Testis (tissue), 3 donors: ENCODE measurements around the gene GMDS. TPM values are rescaled to one million over a fixed set of nuclear protein-coding genes. Genes with fewer than 3 reads are reported as not detected.

Source experiments
- DNase-seq: peaks from one replicate; pipeline ENCODE4 v3.0.0-alpha.2; 2019
- H3K27ac ChIP-seq, 2 donors: fragments of 200-600 bp; sonication (generic); one replicate each; pipeline ENCODE4 v1.5.1; 2019
- H3K27me3 ChIP-seq: fragments of 200-600 bp; sonication (generic); one replicate; pipeline ENCODE4 v1.5.1; 2019
- H3K36me3 ChIP-seq: fragments of 200-600 bp; sonication (generic); one replicate; pipeline ENCODE4 v1.5.1; 2017; ENCODE audit warnings: low read depth; ENCODE audit errors: missing control alignments
- H3K4me1 ChIP-seq: fragments of 200-600 bp; sonication (generic); one replicate; pipeline ENCODE4 v1.5.1; 2019
- H3K4me3 ChIP-seq, 2 donors: fragments of 200-600 bp; sonication (generic); one replicate each; pipeline ENCODE4 v1.5.1; 2017 to 2019
- H3K9me3 ChIP-seq: fragments of 200-600 bp; sonication (generic); one replicate; pipeline ENCODE4 v1.5.1; 2017
- POLR2A ChIP-seq: fragments of 450-650 bp; IDR thresholded peaks from one replicate; pipeline ENCODE4 v1.6.1; 2017; ENCODE audit warnings: antibody characterized with exemption, mild to moderate bottlenecking, moderate library complexity
- WGBS, 2 donors: methylation state at CpG; one replicate each; pipeline ENCODE4 v1.1.5; 2018; 5-methylcytosine and 5-hydroxymethylcytosine counted together
- intact Hi-C: fragments of 100-400 bp; cut with DNase I; formaldehyde crosslinking; loops from one replicate; pipeline ENCODE4 v1.15.1; 2023; ENCODE audit warnings: low total_unique reads
- polyA plus RNA-seq: library from polyadenylated mRNA; stranded (reverse); fragments of 350-450 nt; fragmentation: Illumina TruSeq; extraction: RNeasy Lipid Tissue Mini Kit (QIAGEN cat#74804); gene quantifications from one replicate; pipeline ENCODE4 v1.2.3, GENCODE V29; 2014; ENCODE audit warnings: low read depth, low replicate concordance; ENCODE audit not compliant: insufficient read depth
- total RNA-seq, 2 donors: library from RNA; depleted of rRNA; stranded (reverse); fragments of >200 nt; gene quantifications; one replicate each; pipeline ENCODE4 v1.2.3, GENCODE V29; 2016
- TF ChIP-seq, protein P1 (sequence below), 3 experiments: fragments of 450-650 bp in 2 of 3; fragments of 200-600 bp in 1 of 3; sonication (generic) in 1 of 3; IDR thresholded peaks; one replicate each; pipeline ENCODE4 v1.5.1; 2016 to 2019; ENCODE audit warnings: antibody characterized with exemption in 3 of 3, mild to moderate bottlenecking in 2 of 3, moderate library complexity in 1 of 3

GMDS gene
- total and polyA plus RNA-seq, 3 donors from 2014 or later, result 19.6 to 31.1 (median 22.2) TPM

DNA sequence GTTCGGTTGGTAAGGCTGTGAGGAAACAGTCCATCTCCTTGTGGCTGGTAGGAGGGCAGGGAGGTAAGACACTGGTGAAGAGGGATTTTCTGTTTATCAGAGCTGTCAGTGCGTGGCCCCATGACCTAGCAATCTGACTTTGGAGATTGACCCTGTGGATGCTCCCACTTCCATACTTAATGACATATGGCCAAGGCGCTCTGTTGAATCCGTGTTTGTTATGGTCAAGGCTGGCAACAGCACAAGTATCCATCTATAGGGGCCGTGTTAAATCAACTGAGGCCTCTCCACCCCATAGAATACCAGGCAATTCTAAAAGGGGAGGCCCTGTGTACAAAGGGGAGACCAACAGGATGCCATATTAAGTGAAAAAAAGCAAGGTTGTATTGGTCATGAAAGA, 661.3 kb downstream of the GMDS start:
- WGBS, 2 donors, result 87 to 91% methylated on average over 5 of the region's 5 CpGs
- DNase-seq, result no peak

DNA sequence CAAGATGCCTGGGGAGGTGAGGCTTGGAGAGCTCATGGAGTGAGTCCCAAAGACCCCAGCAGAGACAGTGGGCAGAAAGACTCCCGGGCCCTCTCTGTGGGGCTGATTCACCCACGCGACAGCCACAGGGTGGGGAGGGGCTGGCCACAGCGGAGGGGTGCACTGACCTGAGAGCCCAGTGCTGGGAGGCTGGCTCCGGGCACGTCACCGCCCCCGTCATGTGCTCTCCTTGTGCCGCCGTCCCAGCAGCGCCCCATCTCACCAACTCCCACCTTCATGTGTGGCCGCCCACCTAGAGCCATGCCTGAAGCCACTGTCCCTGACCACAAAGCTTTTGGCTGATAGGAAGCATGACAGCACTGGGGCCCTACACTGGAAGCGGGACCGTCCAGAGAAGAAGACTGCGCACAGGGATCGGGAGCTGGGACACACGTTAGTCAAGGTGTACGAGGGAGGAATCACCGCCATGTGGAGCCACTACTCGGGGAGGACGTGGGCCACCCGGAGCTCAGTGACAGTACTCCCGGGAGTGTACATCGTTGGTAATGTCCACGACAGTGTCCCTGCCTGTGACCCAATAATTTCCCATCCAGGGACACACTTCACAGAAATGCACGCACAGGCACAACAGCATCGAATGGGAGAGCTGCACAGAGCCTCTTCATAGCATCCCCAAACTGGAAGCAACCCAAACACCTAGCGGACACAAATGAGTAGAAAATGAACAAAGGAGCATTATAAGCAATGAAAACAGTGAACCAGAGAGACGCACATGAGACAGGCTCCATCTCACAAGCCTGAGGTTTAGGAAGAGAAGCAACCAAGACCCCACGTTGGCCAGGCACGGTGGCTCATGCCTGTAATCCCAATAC, 664.0 kb downstream of the GMDS start:
- H3K4me1 ChIP-seq, result peaks cover 20% of the 10 kb centered on the region
- no peak for TF ChIP-seq POLR2A
- TF ChIP-seq, protein P1, sequence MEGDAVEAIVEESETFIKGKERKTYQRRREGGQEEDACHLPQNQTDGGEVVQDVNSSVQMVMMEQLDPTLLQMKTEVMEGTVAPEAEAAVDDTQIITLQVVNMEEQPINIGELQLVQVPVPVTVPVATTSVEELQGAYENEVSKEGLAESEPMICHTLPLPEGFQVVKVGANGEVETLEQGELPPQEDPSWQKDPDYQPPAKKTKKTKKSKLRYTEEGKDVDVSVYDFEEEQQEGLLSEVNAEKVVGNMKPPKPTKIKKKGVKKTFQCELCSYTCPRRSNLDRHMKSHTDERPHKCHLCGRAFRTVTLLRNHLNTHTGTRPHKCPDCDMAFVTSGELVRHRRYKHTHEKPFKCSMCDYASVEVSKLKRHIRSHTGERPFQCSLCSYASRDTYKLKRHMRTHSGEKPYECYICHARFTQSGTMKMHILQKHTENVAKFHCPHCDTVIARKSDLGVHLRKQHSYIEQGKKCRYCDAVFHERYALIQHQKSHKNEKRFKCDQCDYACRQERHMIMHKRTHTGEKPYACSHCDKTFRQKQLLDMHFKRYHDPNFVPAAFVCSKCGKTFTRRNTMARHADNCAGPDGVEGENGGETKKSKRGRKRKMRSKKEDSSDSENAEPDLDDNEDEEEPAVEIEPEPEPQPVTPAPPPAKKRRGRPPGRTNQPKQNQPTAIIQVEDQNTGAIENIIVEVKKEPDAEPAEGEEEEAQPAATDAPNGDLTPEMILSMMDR (IDR thresholded peaks at IDR 0.05), result no peak
- no peak for DNase-seq
- H3K4me3 ChIP-seq, result no peak overlapping the region
- H3K36me3 ChIP-seq, result no peaks in the 10 kb centered on the region
- no peak overlapping the region for H3K27ac ChIP-seq
- H3K27me3 ChIP-seq, result no peaks in the 10 kb centered on the region
- 93 to 94% methylated on average over 29 to 31 of the region's 31 CpGs for WGBS, 2 donors
- intact Hi-C loops, result no loop called here
- no peaks in the 10 kb centered on the region for H3K9me3 ChIP-seq

More for the DNA sequence above, 661.3 kb downstream of the GMDS start:
- Histone ChIP-seq H3K4me1 (peaks cover 8% of the 10 kb centered on the region), H3K27ac (no peak overlapping the region), H3K27me3 (no peaks in the 10 kb centered on the region), H3K36me3 (no peaks in the 10 kb centered on the region), H3K9me3 (no peaks in the 10 kb centered on the region), H3K4me3 (no peak overlapping the region)
- TF ChIP-seq, protein P1 (IDR thresholded peaks at IDR 0.05), result no peak
- no peak for TF ChIP-seq POLR2A
- intact Hi-C loops, result no loop called here

DNA sequence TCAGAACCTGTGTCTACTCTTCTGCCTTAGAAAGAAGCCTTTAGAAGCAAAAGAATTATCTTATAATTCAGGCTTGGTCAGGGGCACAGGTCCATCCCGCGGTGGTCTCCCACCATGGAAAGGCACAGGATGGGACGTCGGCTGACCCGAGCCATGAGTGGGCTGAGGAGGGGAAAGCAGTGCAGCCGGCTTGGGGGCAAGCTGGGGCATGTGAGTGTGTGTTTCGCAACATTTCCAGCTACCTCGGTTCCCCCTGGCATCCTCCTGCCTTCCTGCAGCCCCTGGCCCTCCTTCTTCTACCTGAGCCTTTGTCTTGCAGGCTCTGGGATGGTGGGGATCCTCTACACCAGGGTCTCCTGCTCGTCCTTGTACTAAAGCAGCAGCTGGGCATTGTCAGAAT, 664.8 kb downstream of the GMDS start:
- Histone ChIP-seq H3K36me3 (no peaks in the 10 kb centered on the region), H3K4me3 (no peak overlapping the region), H3K27me3 (no peaks in the 10 kb centered on the region), H3K4me1 (peaks cover 28% of the 10 kb centered on the region), H3K27ac (no peak overlapping the region), H3K9me3 (no peaks in the 10 kb centered on the region)
- TF ChIP-seq POLR2A, result no peak
- TF ChIP-seq, protein P1 (IDR thresholded peaks at IDR 0.05), result no peak
- intact Hi-C loops, result no loop called here
- WGBS, 2 donors, result 93 to 100% methylated on average over 7 to 9 of the region's 9 CpGs
- DNase-seq, result no peak

DNA sequence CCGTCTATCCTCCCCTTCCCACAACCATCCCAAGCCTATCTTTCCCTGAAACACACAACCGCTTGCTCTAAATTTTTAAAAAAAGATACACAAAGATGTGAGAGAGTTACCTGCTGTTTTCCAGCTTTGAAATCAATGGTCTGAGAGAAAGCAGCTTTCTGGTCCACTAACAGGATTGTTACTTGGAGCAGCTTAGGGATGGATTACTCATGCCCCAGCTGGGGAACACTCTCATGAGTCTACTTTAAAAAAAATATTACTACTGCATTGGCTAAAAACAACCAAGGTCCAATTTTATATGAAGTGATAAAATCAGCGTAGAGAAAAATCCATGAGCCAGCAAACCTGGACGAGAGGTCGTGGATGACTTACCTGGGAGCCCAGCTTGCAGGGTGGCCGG, 665.3 kb downstream of the GMDS start:
- no peak overlapping the region for H3K27ac ChIP-seq
- DNase-seq, result no peak
- H3K4me3 ChIP-seq, result no peak overlapping the region

More for the DNA sequence above, 665.3 kb downstream of the GMDS start:
- intact Hi-C loops, result no loop called here
- no peaks in the 10 kb centered on the region for H3K9me3 ChIP-seq
- TF ChIP-seq POLR2A, result no peak
- TF ChIP-seq, protein P1 (IDR thresholded peaks at IDR 0.05), result no peak
- no peaks in the 10 kb centered on the region for H3K36me3 ChIP-seq
- peaks cover 33% of the 10 kb centered on the region for H3K4me1 ChIP-seq
- H3K27me3 ChIP-seq, result no peaks in the 10 kb centered on the region
- WGBS, 2 donors, result 65 to 72% methylated on average over 6 of the region's 6 CpGs
